ENCODE results near the gene INPP5A. TPM values are rescaled to one million over a fixed set of nuclear protein-coding genes. Genes with fewer than 3 reads are reported as not detected.

INPP5A gene
- total RNA-seq, 4 donors from 2014 or later = 34.8 to 80.8 (median 52.8) TPM

- Histone ChIP-seq H3K27me3 (no peaks in the 10 kb centered on the region), H3K36me3 (no peaks in the 10 kb centered on the region), H3K4me1 (no peaks in the 10 kb centered on the region), H3K9me3 (no peaks in the 10 kb centered on the region), H3K4me3 (no peak overlapping the region), H3K27ac (no peak overlapping the region)
- no peak for TF ChIP-seq EP300 (IDR thresholded peaks at IDR 0.05; ENCODE audit: low read depth)
- in situ Hi-C loops (cut with MboI; ENCODE audit: low pct_ligation_motif_present in 1 of 4, low pct_unique_long_range_greater_than_20kb in 1 of 4, low sequenced_read_pairs in 3 of 4) = no loop called here
- no peak for DNase-seq
- 93 to 100% methylated on average over 5 to 20 of the region's 20 CpGs for WGBS, 2 donors (ENCODE audit: low coverage in 1 of 2)
- intact Hi-C loops (cut with DNase I; ENCODE audit: low total_unique reads) = loop anchor here (10.0 kb wide), 1 partner anchor 131 kb away; the partner anchor contains the start of gene NKX6-2
These were observed 116.1 kb downstream of the INPP5A start for GRCh38 chr10:132653721-132654120.

GRCh38 chr10:132654121-132654571 is 116.6 kb downstream of the INPP5A start:
- intact Hi-C loops (cut with DNase I; ENCODE audit: low total_unique reads) = loop anchor here (10.0 kb wide), 1 partner anchor 131 kb away; the partner anchor contains the start of gene NKX6-2
- Histone ChIP-seq H3K36me3 (no peaks in the 10 kb centered on the region), H3K4me3 (no peak overlapping the region), H3K4me1 (no peaks in the 10 kb centered on the region), H3K27me3 (no peaks in the 10 kb centered on the region), H3K9me3 (no peaks in the 10 kb centered on the region), H3K27ac (no peak overlapping the region)
- in situ Hi-C loops (cut with MboI; ENCODE audit: low pct_ligation_motif_present in 1 of 4, low pct_unique_long_range_greater_than_20kb in 1 of 4, low sequenced_read_pairs in 3 of 4) = no loop called here
- DNase-seq = no peak
- TF ChIP-seq POLR2AphosphoS5 (IDR thresholded peaks at IDR 0.05) (no peak), CTCF (IDR thresholded peaks at IDR 0.05) (no peak), EP300 (IDR thresholded peaks at IDR 0.05; ENCODE audit: low read depth) (no peak), POLR2A (IDR thresholded peaks at IDR 0.05) (no peak)
- 83% methylated on average over 6 of the region's 12 CpGs; no CpG with 5 or more reads in 1 of the 2 donors for WGBS, 2 donors (ENCODE audit: low coverage in 1 of 2)

- peak; percentile 54 for DNase-seq
- Histone ChIP-seq H3K36me3 (no peaks in the 10 kb centered on the region), H3K4me3 (no peak overlapping the region), H3K27me3 (no peaks in the 10 kb centered on the region), H3K27ac (no peak overlapping the region), H3K9me3 (no peaks in the 10 kb centered on the region), H3K4me1 (no peaks in the 10 kb centered on the region)
- in situ Hi-C loops (cut with MboI; ENCODE audit: low pct_ligation_motif_present in 1 of 4, low pct_unique_long_range_greater_than_20kb in 1 of 4, low sequenced_read_pairs in 3 of 4) = no loop called here
- intact Hi-C loops (cut with DNase I; ENCODE audit: low total_unique reads) = loop anchor here (10.0 kb wide), 1 partner anchor 130 kb away; the partner anchor contains the start of gene NKX6-2
- TF ChIP-seq CTCF (IDR thresholded peaks at IDR 0.05) = peak; percentile 88 to 91 (median 90)
- TF ChIP-seq EP300 (IDR thresholded peaks at IDR 0.05; ENCODE audit: low read depth) = no peak
- WGBS, 2 donors (ENCODE audit: low coverage in 1 of 2) = 14 to 61% methylated on average over 1 to 43 of the region's 48 CpGs
These were observed 117.4 kb downstream of the INPP5A start for GRCh38 chr10:132654708-132655661.

- no peaks in the 10 kb centered on the region for H3K36me3 ChIP-seq
These were observed 118.1 kb downstream of the INPP5A start for GRCh38 chr10:132655735-132656134.

More at GRCh38 chr10:132655735-132656134, 118.1 kb downstream of the INPP5A start:
- Histone ChIP-seq H3K9me3 (no peaks in the 10 kb centered on the region), H3K4me3 (no peak overlapping the region), H3K4me1 (no peaks in the 10 kb centered on the region), H3K27ac (no peak overlapping the region), H3K27me3 (no peaks in the 10 kb centered on the region)
- intact Hi-C loops (cut with DNase I; ENCODE audit: low total_unique reads) (loop anchor here (10.0 kb wide), 1 partner anchor 129 kb away; the partner anchor contains the start of gene NKX6-2), in situ Hi-C loops (cut with MboI; ENCODE audit: low pct_ligation_motif_present in 1 of 4, low pct_unique_long_range_greater_than_20kb in 1 of 4, low sequenced_read_pairs in 3 of 4) (no loop called here)
- no peak for DNase-seq
- no peak for TF ChIP-seq EP300 (IDR thresholded peaks at IDR 0.05; ENCODE audit: low read depth)
- no peak for TF ChIP-seq CTCF (IDR thresholded peaks at IDR 0.05)
- no peak for TF ChIP-seq POLR2A (IDR thresholded peaks at IDR 0.05)
- no peak for TF ChIP-seq POLR2AphosphoS5 (IDR thresholded peaks at IDR 0.05)
- 93% methylated on average over 8 of the region's 8 CpGs; no CpG with 5 or more reads in 1 of the 2 donors for WGBS, 2 donors (ENCODE audit: low coverage in 1 of 2)

Measured in transverse colon (tissue), 4 donors.